Loucy (cell line): ENCODE measurements around the gene B3GALT6.
A peak's percentile ranks its signal among the peaks of the same experiment; 100 is the strongest.

Experiments
- H2AFZ ChIP-seq: fragments of 200-600 bp; sonication (generic); 2 replicates; pipeline ENCODE4 v1.6.0; 2016; ENCODE audit warnings: antibody characterized with exemption, mild to moderate bottlenecking, low read length, moderate library complexity
- H3F3A ChIP-seq: fragments of 200-600 bp; 2 replicates; pipeline ENCODE4 v1.6.0; 2016; ENCODE audit warnings: antibody characterized with exemption, low read depth, mild to moderate bottlenecking
- H3K27me3 ChIP-seq: fragments of 200-600 bp; sonication (generic); 2 replicates; pipeline ENCODE4 v1.6.1; 2014; ENCODE audit warnings: low read length, mild to moderate bottlenecking; ENCODE audit not compliant: insufficient read depth, poor library complexity, severe bottlenecking
- H3K36me3 ChIP-seq: fragments of 200-600 bp; sonication (generic); 2 replicates; pipeline ENCODE4 v1.6.1; 2016; ENCODE audit warnings: low read length; ENCODE audit not compliant: insufficient read depth
- H3K4me1 ChIP-seq: fragments of 200-600 bp; sonication (generic); 2 replicates; pipeline ENCODE4 v1.5.1; 2014; ENCODE audit warnings: low read length, mild to moderate bottlenecking; ENCODE audit not compliant: insufficient read depth, poor library complexity, severe bottlenecking
- H3K4me2 ChIP-seq: fragments of 200-600 bp; sonication (generic); 2 replicates; pipeline ENCODE4 v1.6.0; 2014; ENCODE audit warnings: antibody characterized with exemption, low read length, low read depth, mild to moderate bottlenecking; ENCODE audit not compliant: poor library complexity, severe bottlenecking
- H3K4me3 ChIP-seq: fragments of 200-600 bp; sonication (generic); 2 replicates; pipeline ENCODE4 v1.5.1; 2014; ENCODE audit warnings: low read length, mild to moderate bottlenecking, mixed read lengths; ENCODE audit not compliant: poor library complexity, severe bottlenecking
- H3K79me2 ChIP-seq: fragments of 200-600 bp; sonication (generic); 2 replicates; pipeline ENCODE4 v1.6.1; 2014; ENCODE audit warnings: low read length; ENCODE audit not compliant: insufficient read depth
- H3K9ac ChIP-seq: fragments of 200-600 bp; sonication (generic); 2 replicates; pipeline ENCODE4 v1.6.0; 2014; ENCODE audit warnings: mild to moderate bottlenecking, low read depth, low read length, moderate library complexity; ENCODE audit not compliant: poor library complexity, severe bottlenecking
- H3K9me2 ChIP-seq: fragments of 200-600 bp; sonication (generic); replicated peaks from 2 replicates; pipeline ENCODE4 v1.6.1; 2016; ENCODE audit warnings: low read depth, low read length, mixed read lengths
- H3K9me3 ChIP-seq: fragments of 200-600 bp; sonication (generic); 2 replicates; pipeline ENCODE4 v1.6.1; 2014; ENCODE audit warnings: mild to moderate bottlenecking, antibody characterized with exemption, low read length, low read depth; ENCODE audit not compliant: insufficient read depth
- H4K20me1 ChIP-seq: fragments of 200-600 bp; sonication (generic); 2 replicates; pipeline ENCODE4 v1.6.0; 2014; ENCODE audit warnings: antibody characterized with exemption, low read length, mild to moderate bottlenecking; ENCODE audit not compliant: insufficient read depth, poor library complexity, severe bottlenecking
- CTCF ChIP-seq: fragments of 200-600 bp; sonication (generic); conservative IDR thresholded peaks from 2 replicates; pipeline ENCODE4 v1.5.1; 2014; ENCODE audit warnings: mild to moderate bottlenecking, antibody characterized with exemption, low read length
- EZH2phosphoT487 ChIP-seq: fragments of 200-600 bp; IDR thresholded peaks from 2 replicates; pipeline ENCODE4 v1.6.1; 2018; ENCODE audit warnings: antibody characterized with exemption, mild to moderate bottlenecking, moderate library complexity, borderline replicate concordance

Gene B3GALT6

GRCh38 chr1:1273209-1273511 lies 41.1 kb downstream of the B3GALT6 start:
- no peaks in the 10 kb centered on the region for H3K9me2 ChIP-seq
- no peaks in the 10 kb centered on the region for H3F3A ChIP-seq
- TF ChIP-seq EZH2phosphoT487 (no peak), CTCF (no peak)
- H3K9ac ChIP-seq = peak overlapping the region; percentile 89
- no peaks in the 10 kb centered on the region for H3K27me3 ChIP-seq
- H2AFZ ChIP-seq = no peak overlapping the region
- no peaks in the 10 kb centered on the region for H3K9me3 ChIP-seq
- H3K4me3 ChIP-seq = peak overlapping the region; percentile 98
- no peaks in the 10 kb centered on the region for H3K36me3 ChIP-seq
- peaks cover 34% of the 10 kb centered on the region for H3K4me1 ChIP-seq
- peaks cover 44% of the 10 kb centered on the region for H4K20me1 ChIP-seq
- peaks cover 61% of the 10 kb centered on the region for H3K79me2 ChIP-seq
- H3K4me2 ChIP-seq = peak overlapping the region; percentile 84

GRCh38 chr1:1273512-1274298 lies 41.7 kb downstream of the B3GALT6 start, which contains the start of gene UBE2J2:
Gene UBE2J2, minus strand, starts transcription at chr1:1273854. Its CDS starts 5,862 bp downstream, at chr1:1267992.
- peaks cover 39% of the 10 kb centered on the region for H4K20me1 ChIP-seq
- peak within 1 kb of the TSS; percentile 93 for H3K4me2 ChIP-seq
- no peaks in the 10 kb centered on the region for H3F3A ChIP-seq
- H3K9ac ChIP-seq = peak within 1 kb of the TSS; percentile 97
- peak; percentile 5; the same call in 1 of the 2 replicates for TF ChIP-seq CTCF
- TF ChIP-seq EZH2phosphoT487 = no peak
- H3K79me2 ChIP-seq = peaks cover 55% of the 10 kb centered on the region
- no peaks in the 10 kb centered on the region for H3K9me3 ChIP-seq
- peak within 1 kb of the TSS; percentile 98 for H3K4me3 ChIP-seq
- no peaks in the 10 kb centered on the region for H3K36me3 ChIP-seq
- H3K27me3 ChIP-seq = no peaks in the 10 kb centered on the region
- no peaks in the 10 kb centered on the region for H3K9me2 ChIP-seq
- peaks cover 34% of the 10 kb centered on the region for H3K4me1 ChIP-seq
- peak within 1 kb of the TSS; percentile 90 for H2AFZ ChIP-seq

GRCh38 chr1:1274299-1274930 lies 42.4 kb downstream of the B3GALT6 start:
- peak overlapping the region; percentile 90 for H2AFZ ChIP-seq
- no peaks in the 10 kb centered on the region for H3K27me3 ChIP-seq
- H3K9me3 ChIP-seq = no peaks in the 10 kb centered on the region
- TF ChIP-seq CTCF (0 out of 2 replicates have a peak, but pooled peaks have one; percentile 2), EZH2phosphoT487 (no peak)
- peaks cover 34% of the 10 kb centered on the region for H3K4me1 ChIP-seq
- H3K4me3 ChIP-seq = peak overlapping the region; percentile 98
- H3K9ac ChIP-seq = peak overlapping the region; percentile 97
- H3K36me3 ChIP-seq = no peaks in the 10 kb centered on the region
- peaks cover 36% of the 10 kb centered on the region for H4K20me1 ChIP-seq
- H3F3A ChIP-seq = no peaks in the 10 kb centered on the region
- peak overlapping the region; percentile 93 for H3K4me2 ChIP-seq
- H3K79me2 ChIP-seq = peaks cover 50% of the 10 kb centered on the region
- no peaks in the 10 kb centered on the region for H3K9me2 ChIP-seq
